Adipose tissue (tissue), 3 donors: ENCODE results near the gene NUPR2. TPM values are rescaled to one million over a fixed set of nuclear protein-coding genes. Genes with fewer than 3 reads are reported as not detected.
A peak's percentile ranks its signal among the peaks of the same experiment; 100 is the strongest.
"Not testable (repeated sequence)": the region's sequence is repeated elsewhere in the genome, so short reads cannot be mapped to it uniquely, and the experiment has no call there.

Experiments
- H3K27ac ChIP-seq: one replicate; pipeline ENCODE4 v1.5.1; 2013; ENCODE audit warnings: low read depth, low read length
- WGBS, 3 donors: extraction: QIAGEN DNeasy Blood & Tissue Kit; methylation state at CpG; one replicate each; pipeline ENCODE4 v1.1.7; 2013; 5-methylcytosine and 5-hydroxymethylcytosine counted together
- polyA plus RNA-seq, 3 donors: library from polyadenylated mRNA; stranded (reverse); fragments of 200-250 nt; gene quantifications; one replicate each; pipeline ENCODE4 v1.2.3, GENCODE V29; 2013
- donor health status: healthy with polysubstance abuse.
- donor health status: Bipolar disorder and iron deficiency.
- donor health status: healthy.

Gene NUPR2, protein sequence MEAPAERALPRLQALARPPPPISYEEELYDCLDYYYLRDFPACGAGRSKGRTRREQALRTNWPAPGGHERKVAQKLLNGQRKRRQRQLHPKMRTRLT
- polyA plus RNA-seq = 1 to 10 TPM in 1 of 3 donors, under 1 TPM in 1, not detected in 1; 0.21 to 1.9 TPM

DNA sequence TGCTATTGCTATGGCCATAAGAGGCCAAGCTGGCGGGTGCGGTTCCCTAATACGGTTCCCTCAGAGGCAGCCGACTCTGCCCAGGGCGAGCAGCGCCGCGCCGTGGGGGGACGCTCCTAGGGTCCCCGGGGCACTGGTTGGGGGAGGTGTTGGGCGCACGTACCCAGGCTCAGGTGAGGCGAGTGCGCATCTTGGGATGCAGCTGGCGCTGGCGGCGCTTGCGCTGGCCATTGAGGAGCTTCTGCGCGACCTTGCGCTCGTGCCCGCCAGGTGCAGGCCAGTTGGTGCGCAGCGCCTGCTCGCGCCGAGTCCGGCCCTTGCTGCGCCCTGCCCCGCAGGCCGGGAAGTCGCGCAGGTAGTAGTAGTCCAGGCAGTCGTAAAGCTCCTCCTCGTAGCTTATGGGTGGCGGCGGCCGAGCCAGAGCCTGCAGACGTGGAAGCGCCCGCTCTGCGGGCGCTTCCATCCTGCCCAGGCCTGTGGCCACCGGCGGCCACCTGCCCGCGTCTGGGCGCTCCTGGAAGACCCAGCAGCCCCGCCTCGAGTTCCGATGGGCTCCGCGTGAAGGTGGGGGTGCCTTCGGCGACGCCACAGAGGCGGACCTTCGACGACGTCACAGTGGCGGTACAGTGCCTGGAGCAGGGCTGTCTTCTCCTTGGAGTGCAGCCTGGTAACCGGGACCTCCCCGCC lies at the start of gene NUPR2:
TSS of gene NUPR2 (minus strand) at position 566 of the 687 bp plus-strand sequence. CDS start at position 463, 103 bp downstream.
- H3K27ac ChIP-seq = no peak within 1 kb of the TSS
- WGBS, 3 donors = 7 to 8% (median 7%) methylated on average over 62 to 65 of the region's 65 CpGs

DNA sequence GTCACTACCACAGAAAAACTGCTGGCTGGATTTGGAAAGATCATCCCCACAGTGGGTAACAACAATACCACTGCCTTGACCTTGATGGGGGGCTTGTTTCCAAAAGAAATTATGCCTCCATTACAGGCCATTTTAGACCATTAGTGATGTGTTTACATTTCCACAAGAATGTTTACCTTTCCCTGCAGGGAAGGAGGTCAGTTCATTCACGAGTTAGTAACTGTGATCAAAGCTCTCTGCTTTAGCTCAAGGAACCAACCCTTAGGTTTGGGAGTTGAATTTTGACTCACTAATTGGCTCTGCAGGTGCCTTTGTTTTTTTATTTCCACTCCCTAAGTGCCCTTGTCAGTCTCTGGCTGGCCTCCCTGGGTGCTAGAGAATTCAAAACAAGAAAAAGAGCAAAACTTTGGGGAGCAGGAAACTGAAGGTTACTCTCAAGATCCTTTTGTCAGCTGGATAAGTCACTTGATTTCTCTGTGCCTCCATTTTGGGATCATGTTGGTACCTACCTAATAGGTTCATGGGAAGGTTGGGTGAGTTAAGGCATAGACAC lies 41.1 kb upstream of the NUPR2 start:
- H3K27ac ChIP-seq = no peak overlapping the region
- 0 to 5% (median 0%) methylated on average over 1 of the region's 1 CpG for WGBS, 3 donors

DNA sequence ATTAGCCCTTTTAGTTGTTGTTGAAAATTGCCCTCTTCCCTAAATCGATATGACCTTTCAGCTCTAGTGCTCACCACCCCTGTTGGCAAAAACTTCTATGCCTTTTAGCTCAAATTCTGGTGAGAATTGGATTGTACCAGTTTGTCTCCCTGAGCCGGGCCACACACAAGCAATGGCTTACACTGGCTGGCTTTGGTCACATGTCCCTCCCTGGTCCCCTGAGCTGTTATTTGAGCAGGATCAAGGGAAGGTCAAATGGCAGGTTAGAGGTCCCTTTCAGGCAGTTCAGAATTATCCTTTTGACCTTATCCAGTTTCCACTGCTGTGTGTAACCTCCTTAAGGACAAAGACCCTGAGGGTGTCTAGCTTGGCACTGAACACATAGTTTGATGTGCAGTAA lies 14.8 kb upstream of the NUPR2 start:
- 58 to 72% (median 60%) methylated on average over 2 of the region's 2 CpGs for WGBS, 3 donors

DNA sequence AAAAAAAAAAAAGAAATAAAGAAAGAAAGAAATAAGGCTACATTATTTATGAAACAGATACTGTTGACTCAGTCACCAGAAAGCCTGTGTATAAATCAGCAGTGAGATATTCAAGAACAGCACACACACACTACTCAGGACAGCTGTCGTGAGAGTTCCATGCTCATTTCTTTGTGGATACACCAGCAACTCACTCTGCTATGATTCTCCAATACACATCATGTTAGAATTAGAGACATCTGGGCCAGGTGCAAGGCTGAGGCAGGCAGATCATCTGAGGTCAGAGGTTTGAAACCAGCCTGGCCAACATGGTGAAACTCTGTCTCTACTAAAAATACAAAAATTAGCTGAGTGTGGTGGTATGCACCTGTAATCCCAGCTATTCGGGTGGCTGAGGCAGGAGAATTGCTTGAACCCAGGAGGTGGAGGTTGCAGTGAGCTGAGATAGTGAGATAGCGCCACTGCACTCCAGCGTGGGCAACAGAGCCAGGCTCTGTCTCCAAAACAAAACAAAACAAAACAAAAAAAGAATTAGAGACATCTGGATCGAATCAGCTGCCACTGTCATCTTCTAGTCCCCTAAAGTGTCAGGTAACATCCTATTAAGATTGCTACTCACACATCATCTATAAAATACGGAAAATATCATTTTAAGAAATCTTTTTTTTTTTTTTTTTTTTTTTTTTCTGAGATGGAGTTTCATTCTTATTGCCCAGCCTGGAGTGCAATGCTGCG lies 11.2 kb upstream of the NUPR2 start:
- 72 to 79% (median 74%) methylated on average over 7 of the region's 7 CpGs for WGBS, 3 donors

More for the DNA sequence above, 14.8 kb upstream of the NUPR2 start:
- H3K27ac ChIP-seq = not testable (repeated sequence)

DNA sequence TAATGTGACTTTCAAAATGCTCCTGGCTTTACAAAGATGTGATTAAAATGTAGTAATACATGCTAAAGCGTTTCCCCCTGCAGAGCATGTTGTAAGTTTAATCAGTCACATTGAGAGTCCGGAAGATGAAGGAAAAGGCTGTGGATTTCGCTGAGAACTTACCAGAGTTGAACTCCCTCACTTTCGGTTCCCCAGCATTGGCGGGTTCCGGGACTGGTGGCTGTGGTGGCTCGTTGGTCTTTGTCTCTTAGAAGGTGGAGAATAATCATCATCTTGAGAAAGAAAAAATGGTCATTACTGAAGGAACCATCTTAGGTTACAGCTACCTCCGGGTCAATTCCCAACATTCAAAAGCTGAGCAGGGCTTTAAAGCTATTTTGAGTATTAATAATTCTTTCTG lies 9.6 kb upstream of the NUPR2 start:
- 74 to 83% (median 83%) methylated on average over 8 of the region's 8 CpGs for WGBS, 3 donors

More for the DNA sequence above, 11.2 kb upstream of the NUPR2 start:
- H3K27ac ChIP-seq = no peak overlapping the region

DNA sequence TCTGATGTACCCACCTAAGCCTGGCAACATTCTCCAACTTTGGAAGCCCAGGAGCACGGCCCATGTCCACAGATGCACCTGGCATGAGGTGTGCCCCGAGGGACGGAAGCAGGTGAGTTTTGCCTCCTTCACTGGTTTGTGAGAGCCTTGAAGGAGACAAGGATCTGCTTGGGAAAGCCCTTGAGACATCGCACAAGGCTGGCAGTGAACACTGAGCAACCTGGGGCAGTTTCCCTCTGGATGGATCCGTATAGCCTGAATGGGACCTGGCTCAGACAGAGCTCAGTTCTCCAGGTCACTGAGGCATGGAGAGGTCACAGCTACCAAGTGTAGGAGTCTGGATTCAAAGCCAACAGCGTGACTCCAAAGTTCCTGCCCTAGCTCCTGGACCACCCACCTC lies 8.8 kb upstream of the NUPR2 start:
- 64 to 83% (median 69%) methylated on average over 6 of the region's 6 CpGs for WGBS, 3 donors
- no peak overlapping the region for H3K27ac ChIP-seq

More for the DNA sequence above, 9.6 kb upstream of the NUPR2 start:
- H3K27ac ChIP-seq = no peak overlapping the region

DNA sequence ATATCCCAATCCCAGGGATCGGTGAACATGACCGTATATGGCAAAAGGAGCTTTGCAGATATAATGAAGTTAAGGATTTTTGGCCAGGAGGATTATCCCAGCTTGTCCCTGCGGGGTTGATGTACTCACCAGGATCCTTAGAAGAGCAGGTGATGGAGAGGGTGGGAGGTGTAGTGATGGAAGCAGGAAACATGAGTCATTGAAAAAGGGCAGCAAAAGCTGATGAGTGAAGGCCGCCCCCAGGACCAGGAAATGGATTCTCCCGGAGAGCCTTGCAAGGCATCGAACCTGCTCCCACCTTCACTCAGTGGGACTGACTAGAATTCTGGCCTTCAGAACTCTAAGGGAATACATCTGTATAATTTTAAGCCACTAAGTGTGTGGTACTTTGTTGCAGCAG lies 5.2 kb upstream of the NUPR2 start:
- 73 to 87% (median 78%) methylated on average over 6 of the region's 6 CpGs for WGBS, 3 donors
- no peak overlapping the region for H3K27ac ChIP-seq

DNA sequence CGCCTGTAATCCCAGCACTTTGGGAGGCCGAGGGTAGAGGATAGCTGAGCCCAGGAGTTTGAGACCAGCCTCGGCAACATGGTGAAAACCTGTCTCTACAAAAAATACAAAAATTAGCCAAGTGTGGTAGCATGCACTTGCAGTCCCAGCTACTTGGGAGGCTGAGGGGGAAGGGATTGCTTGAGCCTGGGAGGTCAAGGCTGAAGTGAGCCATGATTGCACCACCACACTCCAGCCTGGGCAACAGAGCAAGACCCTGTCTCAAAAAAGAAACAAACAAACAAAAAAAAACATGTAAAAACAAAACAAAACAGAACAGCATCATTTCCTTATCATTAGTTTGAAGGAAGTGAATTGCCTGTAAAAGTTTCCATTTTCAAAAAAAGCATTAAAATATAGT lies 4.0 kb downstream of the NUPR2 start:
- WGBS, 3 donors = 89 to 98% (median 91%) methylated on average over 3 of the region's 3 CpGs
- not testable (repeated sequence) for H3K27ac ChIP-seq

DNA sequence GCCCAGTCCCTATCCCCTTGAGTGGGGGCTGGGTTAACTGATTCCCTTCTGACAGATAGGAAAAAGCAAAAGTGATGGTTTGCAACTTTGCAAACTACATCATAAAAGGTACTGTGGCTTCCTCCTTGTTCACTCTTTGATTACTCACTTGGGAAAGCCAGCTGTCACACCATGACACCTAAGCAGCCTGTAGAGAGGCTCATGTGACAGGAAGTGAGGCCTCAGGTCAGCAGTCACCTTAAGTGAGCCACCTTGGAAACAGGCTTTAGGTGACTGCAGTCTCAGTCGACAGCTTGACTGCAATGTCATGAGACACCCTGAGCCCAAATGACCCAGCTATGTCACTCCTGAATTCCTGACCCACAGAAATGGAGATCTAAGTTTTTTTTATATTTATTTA lies 5.6 kb downstream of the NUPR2 start:
- 80 to 92% (median 85%) methylated on average over 1 of the region's 1 CpG for WGBS, 3 donors
- no peak overlapping the region for H3K27ac ChIP-seq

DNA sequence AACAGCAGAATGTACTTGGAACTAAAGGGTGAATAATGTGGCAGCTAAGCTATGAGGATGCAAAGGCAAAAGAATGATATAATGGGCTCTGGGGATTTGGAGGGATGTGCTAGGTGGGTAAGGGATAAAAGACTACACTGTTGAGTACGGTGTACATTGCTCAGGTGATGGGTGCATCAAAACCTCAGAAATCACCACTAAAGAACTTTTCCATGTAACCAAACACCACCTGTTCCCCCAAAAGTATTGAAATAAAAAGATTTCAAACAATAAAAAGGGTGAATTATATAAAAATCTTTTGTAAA lies 8.3 kb downstream of the NUPR2 start:
- 73 to 100% (median 83%) methylated on average over 1 of the region's 1 CpG for WGBS, 3 donors
- H3K27ac ChIP-seq = no peak overlapping the region

DNA sequence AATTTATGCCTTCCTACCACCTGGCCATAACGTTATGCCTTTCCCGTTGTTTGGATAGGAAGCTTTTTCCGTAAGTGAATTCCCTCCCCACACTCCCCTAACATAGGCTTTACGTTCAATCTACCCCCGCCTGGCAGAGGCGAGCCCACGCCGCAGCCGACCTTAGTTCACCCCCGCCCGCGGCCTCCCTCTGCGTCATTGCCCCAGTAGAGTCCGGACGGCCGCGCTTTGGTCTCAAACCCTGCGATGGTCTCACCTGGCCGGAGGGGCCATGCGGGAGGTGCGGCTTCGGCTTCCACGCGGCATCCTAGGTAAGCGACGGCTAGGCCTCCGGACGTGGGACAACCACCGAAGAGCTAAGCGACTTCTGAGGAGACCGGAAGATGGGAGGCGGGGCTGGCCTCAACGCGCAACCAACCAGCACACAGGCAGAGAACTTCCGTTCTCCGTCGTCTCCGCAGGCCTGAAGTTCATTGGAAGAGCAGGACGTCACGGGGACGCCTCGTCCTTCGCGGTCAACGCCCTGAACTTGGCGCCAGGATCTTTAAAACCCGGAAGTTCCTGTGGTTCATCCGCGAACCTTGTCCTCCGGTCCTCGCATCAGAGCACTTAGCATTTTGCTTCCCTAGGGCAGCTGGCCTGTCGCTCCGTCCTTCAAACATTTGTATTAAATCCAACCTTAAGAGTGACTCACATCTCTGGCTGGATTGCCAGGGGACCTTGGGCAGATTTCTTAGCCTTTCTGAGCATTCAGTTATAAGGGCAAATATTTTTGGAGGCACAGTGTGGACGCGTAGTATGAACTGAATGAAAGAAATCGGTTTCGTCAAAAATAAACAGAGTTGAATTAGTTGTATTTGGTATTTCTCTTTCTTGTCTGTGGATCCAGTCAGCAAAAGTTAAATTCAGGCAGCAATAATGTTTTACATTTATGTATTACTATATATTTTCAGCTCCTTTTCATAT lies 9.8 kb downstream of the NUPR2 start, which contains the start of gene CHCHD2:
TSS of gene CHCHD2 (minus strand) at position 369 of the 966 bp plus-strand sequence. CDS start at position 306, 63 bp downstream.
- H3K27ac ChIP-seq = peak within 1 kb of the TSS; percentile 11
- WGBS, 3 donors = 2 to 3% (median 3%) methylated on average over 57 of the region's 57 CpGs

DNA sequence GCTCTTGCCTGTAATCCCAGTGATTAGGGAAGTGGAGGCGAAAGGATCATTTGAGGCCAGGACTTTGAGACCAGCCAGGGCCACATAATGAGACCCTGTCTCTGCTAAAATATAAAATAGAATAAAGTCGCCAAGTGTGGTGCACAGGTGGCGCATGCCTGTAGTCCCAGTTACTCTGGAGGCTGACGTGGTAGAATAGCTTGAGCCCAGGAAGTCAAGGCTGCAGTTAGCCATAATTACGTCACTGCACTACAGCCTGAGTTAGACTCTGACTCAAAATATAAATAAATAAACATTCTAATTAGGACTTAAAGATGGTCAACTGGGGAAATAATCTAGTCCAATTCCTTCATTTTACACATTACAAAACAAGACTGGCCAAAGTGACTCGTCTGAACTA lies 10.7 kb downstream of the NUPR2 start:
- WGBS, 3 donors = 15 to 22% (median 18%) methylated on average over 6 of the region's 6 CpGs

DNA sequence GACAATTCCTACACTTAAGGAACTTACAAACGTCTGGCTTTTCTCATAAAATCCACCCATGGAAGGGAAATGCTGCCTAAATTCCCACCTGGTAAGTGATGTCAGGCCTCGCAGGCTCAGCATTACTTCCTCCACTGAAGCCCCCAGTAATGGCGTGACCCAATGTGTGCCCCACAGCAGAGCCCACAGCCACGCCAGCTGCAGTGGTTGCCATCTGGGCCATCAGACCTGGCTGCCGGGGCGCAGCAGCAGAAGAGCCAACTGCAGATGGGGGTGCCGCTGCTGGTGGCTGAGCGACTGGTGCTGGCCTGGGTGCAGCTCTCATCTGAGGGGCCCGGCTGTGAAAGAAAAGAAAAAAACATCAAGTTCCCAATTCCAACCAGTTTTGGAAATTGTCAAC lies 12.1 kb downstream of the NUPR2 start:
- 88 to 91% (median 90%) methylated on average over 9 of the region's 9 CpGs for WGBS, 3 donors
- H3K27ac ChIP-seq = not testable (repeated sequence)

More for the DNA sequence above, 10.7 kb downstream of the NUPR2 start:
- H3K27ac ChIP-seq = no peak overlapping the region

DNA sequence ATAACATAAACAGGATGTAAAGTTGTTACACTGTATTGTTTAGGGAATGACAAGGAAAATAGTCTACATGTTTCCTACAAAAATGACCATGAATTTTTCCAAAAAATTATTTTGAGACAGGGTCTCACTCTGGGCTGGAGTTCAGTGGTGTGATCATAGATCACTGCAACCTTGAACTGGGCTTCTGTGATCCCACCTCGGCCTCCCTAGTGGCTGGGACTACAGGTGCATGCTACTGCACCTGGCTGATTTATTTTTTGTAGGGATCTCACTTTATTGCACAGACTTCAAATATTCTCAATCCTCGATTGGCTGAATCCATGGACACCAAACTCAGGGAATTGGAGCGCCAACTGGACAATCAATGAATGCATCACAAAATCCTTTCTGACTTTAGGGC lies 16.6 kb downstream of the NUPR2 start:
- WGBS, 3 donors = 84 to 96% (median 90%) methylated on average over 3 of the region's 3 CpGs
- no peak overlapping the region for H3K27ac ChIP-seq

DNA sequence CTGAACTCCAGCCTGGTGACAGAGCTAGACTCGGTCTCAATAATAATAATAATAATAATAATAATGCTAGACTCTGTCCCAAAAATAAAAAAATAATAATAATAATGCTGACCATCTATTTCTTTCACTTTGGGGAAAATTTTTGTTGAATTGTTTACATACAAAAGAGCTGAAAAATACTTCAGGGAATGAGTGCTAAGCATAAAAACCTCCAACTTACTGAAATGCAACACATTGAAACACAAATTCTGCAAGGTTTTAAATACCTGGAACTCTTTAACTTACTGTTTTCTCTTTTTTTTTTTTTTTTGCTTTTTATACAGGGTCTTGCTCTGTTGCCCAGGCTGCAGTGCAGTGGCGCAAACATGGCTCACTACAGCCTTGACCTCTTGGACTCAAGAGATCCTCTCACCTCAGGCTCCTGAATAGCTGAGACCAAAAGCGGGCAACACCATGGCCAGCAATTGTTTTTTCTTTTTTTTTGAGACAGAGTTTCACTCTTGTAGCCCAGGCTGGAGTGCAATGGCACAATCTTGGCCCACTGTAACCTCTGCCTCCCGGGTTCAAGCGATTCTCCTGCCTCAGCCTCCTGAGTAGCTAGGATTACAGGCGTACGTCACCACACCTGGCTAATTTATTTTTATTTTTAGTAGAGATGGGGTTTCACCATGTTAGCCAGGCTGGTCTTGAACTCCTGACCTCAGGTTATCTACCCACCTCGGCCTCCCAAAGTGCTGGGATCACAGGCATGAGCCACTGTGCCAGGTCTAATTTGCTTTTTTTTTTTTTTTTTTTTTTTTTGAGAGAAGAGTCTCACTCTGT lies 17.8 kb downstream of the NUPR2 start:
- not testable (repeated sequence) for H3K27ac ChIP-seq
- 86 to 95% (median 95%) methylated on average over 8 of the region's 8 CpGs for WGBS, 3 donors

DNA sequence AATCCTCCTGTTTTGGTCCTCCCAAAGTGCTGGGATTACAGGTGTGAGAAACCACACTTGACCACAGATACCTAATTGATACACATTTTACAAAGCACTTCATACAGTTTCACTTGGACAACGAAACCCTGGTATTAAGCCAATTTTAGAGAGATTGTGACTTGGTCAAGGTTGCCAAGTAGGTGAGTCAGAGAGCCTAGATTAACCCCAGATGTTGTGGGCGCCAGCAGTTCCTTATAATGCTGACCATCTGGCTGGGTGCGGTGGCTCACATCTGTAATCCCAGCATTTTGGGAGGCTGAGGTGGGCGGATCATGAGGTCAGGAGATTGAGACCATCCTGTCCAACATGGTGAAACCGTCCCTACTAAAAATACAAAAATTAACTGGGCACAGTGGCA lies 18.5 kb downstream of the NUPR2 start:
- no peak overlapping the region for H3K27ac ChIP-seq
- WGBS, 3 donors = 37 to 57% (median 50%) methylated on average over 5 of the region's 5 CpGs

DNA sequence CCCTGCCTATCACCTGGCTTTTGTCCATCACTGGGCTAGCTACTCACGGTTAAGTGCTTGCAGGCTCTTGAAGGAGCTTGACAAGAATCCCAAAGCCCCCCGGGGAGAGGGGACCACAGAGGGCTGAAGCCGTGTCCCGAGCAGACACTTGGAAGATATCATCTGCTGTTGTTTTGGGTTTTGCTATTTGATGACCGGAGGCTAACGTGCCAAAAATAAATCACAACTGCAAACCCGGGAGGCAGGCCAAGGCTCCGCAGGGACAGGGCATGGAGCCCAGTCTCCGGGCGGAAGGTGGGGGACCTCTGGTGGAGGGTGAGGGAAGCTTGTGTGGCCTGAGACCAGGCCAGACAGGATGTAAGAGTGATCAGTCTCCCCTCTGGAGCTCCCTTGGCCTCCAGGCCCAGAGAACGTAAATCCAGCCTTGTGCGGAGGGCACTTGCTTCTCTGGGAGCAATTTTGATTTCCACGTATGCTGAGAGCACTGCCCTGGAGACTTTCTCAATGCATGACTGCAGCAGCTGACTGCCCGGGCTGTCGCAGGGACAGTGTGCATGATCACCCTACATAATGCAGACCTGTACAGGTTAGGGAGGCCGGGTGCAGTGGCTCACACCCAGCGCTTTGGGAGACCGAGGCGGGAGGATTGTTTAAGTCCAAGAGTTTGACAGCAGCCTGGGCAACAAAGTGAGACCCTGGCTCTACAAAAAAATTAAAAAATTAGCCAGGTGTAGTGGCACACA lies 23.3 kb downstream of the NUPR2 start, which contains the start of gene PHKG1:
TSS of gene PHKG1 (minus strand) at position 164 of the 743 bp plus-strand sequence. CDS start 4,011 bp downstream, outside the sequence.
- no peak within 1 kb of the TSS for H3K27ac ChIP-seq
- WGBS, 3 donors = 31 to 45% (median 38%) methylated on average over 19 of the region's 19 CpGs
